ENCODE results near the gene ANKRD1.

- TF ChIP-seq CTCF (IDR thresholded peaks at IDR 0.05; ENCODE audit: control extremely low read depth in 1 of 3, insufficient read depth in 1 of 3, low read depth in 1 of 3, low read length in 3 of 3) (peak in 1 of 3 experiments; percentile 1; a peak in 1 of 4 replicates), KDM5A (IDR thresholded peaks at IDR 0.05; ENCODE audit: low read length) (no peak), ZNF274 (IDR thresholded peaks at IDR 0.05; ENCODE audit: borderline replicate concordance, extremely low read depth, low read length) (no peak)
Measured at GRCh38 chr10:90939648-90940047, 18.8 kb upstream of the ANKRD1 start.
